Spleen (tissue), 7 donors: ENCODE data around the gene POGLUT2.

Experiments used
- CTCF ChIP-seq, 11 experiments: fragments of 200-600 bp in 7 of 11; fragments of 450-650 bp in 4 of 11; sonication (generic) in 4 of 11; IDR thresholded peaks in 8 of 11; conservative IDR thresholded peaks in 3 of 11; 1 replicate in 7 of 11; 2 replicates in 4 of 11; pipeline versions ENCODE4 v1.4.0 to v1.8.0; 2016 to 2021; ENCODE audit warnings: antibody characterized with exemption in 11 of 11, inconsistent platforms in 4 of 11, mild to moderate bottlenecking in 1 of 11
- POLR2A ChIP-seq, 3 donors: fragments of 450-650 bp; IDR thresholded peaks; one replicate each; pipeline ENCODE4 v1.5.1; 2017; ENCODE audit warnings: antibody characterized with exemption in 3 of 3, mild to moderate bottlenecking in 1 of 3
- donor health status: DM: no; HTN: no; CAD: no; lungs with moderate emphysema.
- donor health status: DM: no; HTN: no; CAD: no.
- donor health status: DM: no; HTN: no; CAD: no.

- TF ChIP-seq POLR2A (IDR thresholded peaks at IDR 0.05), result no peak
- no peak for TF ChIP-seq CTCF (IDR thresholded peaks at IDR 0.05 in 8 of 11, conservative IDR thresholded peaks at IDR 0.05 in 3 of 11)
These were observed 56.3 kb downstream of the POGLUT2 start for GRCh38 chr13:102742506-102742905.
